ENCODE measurements around the gene SVOPL. TPM values are rescaled to one million over a fixed set of nuclear protein-coding genes. Genes with fewer than 3 reads are reported as not detected.

The SVOPL gene
- total and polyA plus RNA-seq, 4 donors: 0.33 TPM; not detected in 3

DNA sequence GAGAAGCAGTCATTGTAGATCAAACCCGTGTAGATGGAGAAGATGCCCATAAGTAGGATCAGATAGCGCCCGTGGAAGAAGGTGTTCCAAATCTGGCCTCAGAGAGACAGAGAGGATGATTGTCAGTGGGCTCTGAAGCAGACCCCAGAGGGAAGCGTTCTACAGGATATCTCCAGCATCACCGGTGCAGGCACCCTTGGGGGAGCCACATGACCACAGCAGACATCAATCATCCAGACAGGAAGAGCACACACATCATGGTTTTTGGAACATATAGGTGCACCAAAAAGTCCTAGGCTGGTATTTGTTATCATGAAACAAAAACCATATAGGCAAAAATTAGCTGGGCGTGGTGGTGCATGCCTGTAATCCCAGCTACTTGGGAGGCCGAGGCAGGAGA is 44.0 kb upstream of the SVOPL start (continued):
- TF ChIP-seq RXRA (IDR thresholded peaks at IDR 0.05): no peak
- TF ChIP-seq, protein P1, sequence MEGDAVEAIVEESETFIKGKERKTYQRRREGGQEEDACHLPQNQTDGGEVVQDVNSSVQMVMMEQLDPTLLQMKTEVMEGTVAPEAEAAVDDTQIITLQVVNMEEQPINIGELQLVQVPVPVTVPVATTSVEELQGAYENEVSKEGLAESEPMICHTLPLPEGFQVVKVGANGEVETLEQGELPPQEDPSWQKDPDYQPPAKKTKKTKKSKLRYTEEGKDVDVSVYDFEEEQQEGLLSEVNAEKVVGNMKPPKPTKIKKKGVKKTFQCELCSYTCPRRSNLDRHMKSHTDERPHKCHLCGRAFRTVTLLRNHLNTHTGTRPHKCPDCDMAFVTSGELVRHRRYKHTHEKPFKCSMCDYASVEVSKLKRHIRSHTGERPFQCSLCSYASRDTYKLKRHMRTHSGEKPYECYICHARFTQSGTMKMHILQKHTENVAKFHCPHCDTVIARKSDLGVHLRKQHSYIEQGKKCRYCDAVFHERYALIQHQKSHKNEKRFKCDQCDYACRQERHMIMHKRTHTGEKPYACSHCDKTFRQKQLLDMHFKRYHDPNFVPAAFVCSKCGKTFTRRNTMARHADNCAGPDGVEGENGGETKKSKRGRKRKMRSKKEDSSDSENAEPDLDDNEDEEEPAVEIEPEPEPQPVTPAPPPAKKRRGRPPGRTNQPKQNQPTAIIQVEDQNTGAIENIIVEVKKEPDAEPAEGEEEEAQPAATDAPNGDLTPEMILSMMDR (IDR thresholded peaks at IDR 0.05; ENCODE audit: low read depth, low read length, missing input control): no peak

DNA sequence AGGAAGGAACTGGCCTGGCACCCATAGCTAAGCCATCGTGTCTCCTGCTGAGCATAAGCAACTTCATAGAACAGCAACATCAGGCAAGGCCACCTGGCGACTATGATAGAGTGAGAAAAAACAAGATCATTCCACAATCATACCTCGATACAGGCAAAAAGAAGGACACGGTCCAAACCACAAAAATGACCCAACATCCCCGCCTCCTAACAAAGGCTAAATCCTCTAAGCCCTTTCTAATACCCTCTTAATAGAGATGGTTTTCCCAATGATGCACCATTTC is 40.2 kb upstream of the SVOPL start:
- H3K27me3 ChIP-seq (ENCODE audit: control insufficient read depth in 4 of 4, insufficient read depth in 4 of 4, low read length in 3 of 4): no peaks in the 10 kb centered on the region
- DNase-seq (ENCODE audit: low spot score): no peak
- H3K4me3 ChIP-seq (ENCODE audit: low read depth in 1 of 3, low read length in 3 of 3): no peak overlapping the region
- no peak overlapping the region for H3K27ac ChIP-seq (ENCODE audit: low read depth in 1 of 2, low read length in 2 of 2)
- no peak for TF ChIP-seq FOXA1 (IDR thresholded peaks at IDR 0.05)
- TF ChIP-seq TAF1 (conservative IDR thresholded peaks at IDR 0.05): no peak
- no peak for TF ChIP-seq EGR1 (IDR thresholded peaks at IDR 0.05; ENCODE audit: low read depth in 2 of 2)
- no peak for TF ChIP-seq FOXA2 (IDR thresholded peaks at IDR 0.05)
- TF ChIP-seq, protein P2, sequence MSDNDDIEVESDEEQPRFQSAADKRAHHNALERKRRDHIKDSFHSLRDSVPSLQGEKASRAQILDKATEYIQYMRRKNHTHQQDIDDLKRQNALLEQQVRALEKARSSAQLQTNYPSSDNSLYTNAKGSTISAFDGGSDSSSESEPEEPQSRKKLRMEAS (IDR thresholded peaks at IDR 0.05): no peak
- TF ChIP-seq, protein P1 (IDR thresholded peaks at IDR 0.05; ENCODE audit: low read depth, low read length, missing input control): no peak
- TF ChIP-seq HNF4G (IDR thresholded peaks at IDR 0.05): no peak
- no peak for TF ChIP-seq NR2F2 (IDR thresholded peaks at IDR 0.05)
- TF ChIP-seq YY1 (IDR thresholded peaks at IDR 0.05): no peak
- TF ChIP-seq, protein P3, sequence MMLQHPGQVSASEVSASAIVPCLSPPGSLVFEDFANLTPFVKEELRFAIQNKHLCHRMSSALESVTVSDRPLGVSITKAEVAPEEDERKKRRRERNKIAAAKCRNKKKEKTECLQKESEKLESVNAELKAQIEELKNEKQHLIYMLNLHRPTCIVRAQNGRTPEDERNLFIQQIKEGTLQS (IDR thresholded peaks at IDR 0.05): no peak
- no peak for TF ChIP-seq RXRA (IDR thresholded peaks at IDR 0.05)
- TF ChIP-seq HNF4A (conservative IDR thresholded peaks at IDR 0.05): no peak
- TF ChIP-seq GABPA (IDR thresholded peaks at IDR 0.05 in 1 of 2, conservative IDR thresholded peaks at IDR 0.05 in 1 of 2): no peak
- no peak for TF ChIP-seq RAD21 (IDR thresholded peaks at IDR 0.05)
- TF ChIP-seq SP1 (IDR thresholded peaks at IDR 0.05): no peak
- TF ChIP-seq, protein P4, sequence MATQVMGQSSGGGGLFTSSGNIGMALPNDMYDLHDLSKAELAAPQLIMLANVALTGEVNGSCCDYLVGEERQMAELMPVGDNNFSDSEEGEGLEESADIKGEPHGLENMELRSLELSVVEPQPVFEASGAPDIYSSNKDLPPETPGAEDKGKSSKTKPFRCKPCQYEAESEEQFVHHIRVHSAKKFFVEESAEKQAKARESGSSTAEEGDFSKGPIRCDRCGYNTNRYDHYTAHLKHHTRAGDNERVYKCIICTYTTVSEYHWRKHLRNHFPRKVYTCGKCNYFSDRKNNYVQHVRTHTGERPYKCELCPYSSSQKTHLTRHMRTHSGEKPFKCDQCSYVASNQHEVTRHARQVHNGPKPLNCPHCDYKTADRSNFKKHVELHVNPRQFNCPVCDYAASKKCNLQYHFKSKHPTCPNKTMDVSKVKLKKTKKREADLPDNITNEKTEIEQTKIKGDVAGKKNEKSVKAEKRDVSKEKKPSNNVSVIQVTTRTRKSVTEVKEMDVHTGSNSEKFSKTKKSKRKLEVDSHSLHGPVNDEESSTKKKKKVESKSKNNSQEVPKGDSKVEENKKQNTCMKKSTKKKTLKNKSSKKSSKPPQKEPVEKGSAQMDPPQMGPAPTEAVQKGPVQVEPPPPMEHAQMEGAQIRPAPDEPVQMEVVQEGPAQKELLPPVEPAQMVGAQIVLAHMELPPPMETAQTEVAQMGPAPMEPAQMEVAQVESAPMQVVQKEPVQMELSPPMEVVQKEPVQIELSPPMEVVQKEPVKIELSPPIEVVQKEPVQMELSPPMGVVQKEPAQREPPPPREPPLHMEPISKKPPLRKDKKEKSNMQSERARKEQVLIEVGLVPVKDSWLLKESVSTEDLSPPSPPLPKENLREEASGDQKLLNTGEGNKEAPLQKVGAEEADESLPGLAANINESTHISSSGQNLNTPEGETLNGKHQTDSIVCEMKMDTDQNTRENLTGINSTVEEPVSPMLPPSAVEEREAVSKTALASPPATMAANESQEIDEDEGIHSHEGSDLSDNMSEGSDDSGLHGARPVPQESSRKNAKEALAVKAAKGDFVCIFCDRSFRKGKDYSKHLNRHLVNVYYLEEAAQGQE (IDR thresholded peaks at IDR 0.05): no peak
- no peak for TF ChIP-seq JUND (IDR thresholded peaks at IDR 0.05)
- TF ChIP-seq, protein P5, sequence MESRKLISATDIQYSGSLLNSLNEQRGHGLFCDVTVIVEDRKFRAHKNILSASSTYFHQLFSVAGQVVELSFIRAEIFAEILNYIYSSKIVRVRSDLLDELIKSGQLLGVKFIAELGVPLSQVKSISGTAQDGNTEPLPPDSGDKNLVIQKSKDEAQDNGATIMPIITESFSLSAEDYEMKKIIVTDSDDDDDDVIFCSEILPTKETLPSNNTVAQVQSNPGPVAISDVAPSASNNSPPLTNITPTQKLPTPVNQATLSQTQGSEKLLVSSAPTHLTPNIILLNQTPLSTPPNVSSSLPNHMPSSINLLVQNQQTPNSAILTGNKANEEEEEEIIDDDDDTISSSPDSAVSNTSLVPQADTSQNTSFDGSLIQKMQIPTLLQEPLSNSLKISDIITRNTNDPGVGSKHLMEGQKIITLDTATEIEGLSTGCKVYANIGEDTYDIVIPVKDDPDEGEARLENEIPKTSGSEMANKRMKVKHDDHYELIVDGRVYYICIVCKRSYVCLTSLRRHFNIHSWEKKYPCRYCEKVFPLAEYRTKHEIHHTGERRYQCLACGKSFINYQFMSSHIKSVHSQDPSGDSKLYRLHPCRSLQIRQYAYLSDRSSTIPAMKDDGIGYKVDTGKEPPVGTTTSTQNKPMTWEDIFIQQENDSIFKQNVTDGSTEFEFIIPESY (IDR thresholded peaks at IDR 0.05): no peak
- H3K9ac ChIP-seq (ENCODE audit: low read depth in 1 of 2, low read length in 2 of 2): no peak overlapping the region
- 92% methylated on average over 5 of the region's 5 CpGs for WGBS
- H3K4me1 ChIP-seq (ENCODE audit: control insufficient read depth in 4 of 4, insufficient read depth in 4 of 4, low read length in 3 of 4): peaks cover 0 to 11% (median 2%) of the 10 kb centered on the region in 4 donors
- no peaks in the 10 kb centered on the region for H3K36me3 ChIP-seq (ENCODE audit: control insufficient read depth in 4 of 4, insufficient read depth in 3 of 4, low read depth in 1 of 4, low read length in 3 of 4)
- no peaks in the 10 kb centered on the region for H3K9me3 ChIP-seq (ENCODE audit: control insufficient read depth in 4 of 4, low read length in 3 of 4)

All from liver (tissue), 9 donors.